Sigmoid colon (tissue), 7 donors: Measurements from ENCODE around the gene MYL10. TPM values are rescaled to one million over a fixed set of nuclear protein-coding genes. Genes with fewer than 3 reads are reported as not detected.

Experiments used
- DNase-seq: peaks from one replicate; pipeline ENCODE4 v3.0.0-alpha.2; 2019
- H3K27ac ChIP-seq, 4 donors: fragments of 200-600 bp; sonication (generic); one replicate each; pipeline ENCODE4 v1.5.1; 2016 to 2019; ENCODE audit warnings: mild to moderate bottlenecking in 1 of 4
- H3K27me3 ChIP-seq, 3 donors: fragments of 200-600 bp; sonication (generic); one replicate each; pipeline ENCODE4 v1.5.1; 2019; ENCODE audit warnings: mild to moderate bottlenecking in 1 of 3
- H3K36me3 ChIP-seq, 4 donors: fragments of 200-600 bp; sonication (generic); one replicate each; pipeline ENCODE4 v1.5.1; 2016 to 2019
- H3K4me1 ChIP-seq, 4 donors: fragments of 200-600 bp; sonication (generic); one replicate each; pipeline ENCODE4 v1.5.1; 2017 to 2019
- H3K4me3 ChIP-seq, 4 donors: fragments of 200-600 bp; sonication (generic); one replicate each; pipeline ENCODE4 v1.5.1; 2017 to 2019; ENCODE audit warnings: mild to moderate bottlenecking in 2 of 4, moderate library complexity in 1 of 4
- H3K9me3 ChIP-seq, 4 donors: fragments of 200-600 bp in 3 of 4; sonication (generic) in 3 of 4; one replicate each; pipeline versions ENCODE4 v1.5.1 to v1.6.1; 2013 to 2019
- EP300 ChIP-seq, 4 donors: sonication (generic); formaldehyde crosslinking; IDR thresholded peaks; one replicate each; pipeline ENCODE4 v1.6.1; 2017; ENCODE audit warnings: antibody characterized with exemption in 4 of 4
- POLR2A ChIP-seq, 2 donors: fragments of 450-650 bp; IDR thresholded peaks; one replicate each; pipeline ENCODE4 v1.6.1; 2016; ENCODE audit warnings: antibody characterized with exemption in 2 of 2, mild to moderate bottlenecking in 2 of 2, moderate library complexity in 2 of 2
- POLR2AphosphoS5 ChIP-seq, 4 donors: sonication (generic); formaldehyde crosslinking; IDR thresholded peaks; one replicate each; pipeline ENCODE4 v1.6.1; 2017; ENCODE audit warnings: antibody characterized with exemption in 4 of 4
- WGBS, 2 donors: extraction: QIAGEN DNeasy Blood & Tissue Kit; methylation state at CpG; one replicate each; pipeline ENCODE4 v1.1.7; 2013; 5-methylcytosine and 5-hydroxymethylcytosine counted together
- intact Hi-C: fragments of 100-400 bp; cut with DNase I; formaldehyde crosslinking; loops from one replicate; pipeline ENCODE4 v1.15.1; 2023
- polyA plus RNA-seq, 3 donors: library from polyadenylated mRNA; stranded (reverse); fragments of 200-250 nt; gene quantifications; one replicate each; pipeline ENCODE4 v1.2.3, GENCODE V29; 2013
- total RNA-seq, 4 donors: library from RNA; depleted of rRNA; stranded (reverse); fragments of >200 nt; gene quantifications; one replicate each; pipeline ENCODE4 v1.1.0, GENCODE V29; 2016
- TF ChIP-seq, protein P1 (sequence below), 4 experiments: fragments of 450-650 bp in 3 of 4; fragments of 200-600 bp in 1 of 4; IDR thresholded peaks; one replicate each; pipeline ENCODE4 v1.5.1; 2016 to 2019; ENCODE audit warnings: antibody characterized with exemption in 4 of 4, mild to moderate bottlenecking in 3 of 4, moderate library complexity in 2 of 4
- donor health status: healthy with polysubstance abuse.
- donor health status: Bipolar disorder and iron deficiency.
- donor health status: healthy.

MYL10 gene
- total and polyA plus RNA-seq, 7 donors: not detected

- Histone ChIP-seq H3K36me3 (no peaks in the 10 kb centered on the region), H3K27ac (no peak overlapping the region), H3K27me3 (peaks cover 0 to 15% (median 0%) of the 10 kb centered on the region in 3 donors), H3K4me3 (no peak overlapping the region), H3K4me1 (no peaks in the 10 kb centered on the region), H3K9me3 (peaks cover 0 to 6% (median 2%) of the 10 kb centered on the region in 4 donors)
- DNase-seq: no peak
- WGBS, 2 donors: 94% methylated on average over 7 of the region's 7 CpGs
- intact Hi-C loops: no loop called here
- no peak for TF ChIP-seq POLR2A (IDR thresholded peaks at IDR 0.05)
- TF ChIP-seq, protein P1, sequence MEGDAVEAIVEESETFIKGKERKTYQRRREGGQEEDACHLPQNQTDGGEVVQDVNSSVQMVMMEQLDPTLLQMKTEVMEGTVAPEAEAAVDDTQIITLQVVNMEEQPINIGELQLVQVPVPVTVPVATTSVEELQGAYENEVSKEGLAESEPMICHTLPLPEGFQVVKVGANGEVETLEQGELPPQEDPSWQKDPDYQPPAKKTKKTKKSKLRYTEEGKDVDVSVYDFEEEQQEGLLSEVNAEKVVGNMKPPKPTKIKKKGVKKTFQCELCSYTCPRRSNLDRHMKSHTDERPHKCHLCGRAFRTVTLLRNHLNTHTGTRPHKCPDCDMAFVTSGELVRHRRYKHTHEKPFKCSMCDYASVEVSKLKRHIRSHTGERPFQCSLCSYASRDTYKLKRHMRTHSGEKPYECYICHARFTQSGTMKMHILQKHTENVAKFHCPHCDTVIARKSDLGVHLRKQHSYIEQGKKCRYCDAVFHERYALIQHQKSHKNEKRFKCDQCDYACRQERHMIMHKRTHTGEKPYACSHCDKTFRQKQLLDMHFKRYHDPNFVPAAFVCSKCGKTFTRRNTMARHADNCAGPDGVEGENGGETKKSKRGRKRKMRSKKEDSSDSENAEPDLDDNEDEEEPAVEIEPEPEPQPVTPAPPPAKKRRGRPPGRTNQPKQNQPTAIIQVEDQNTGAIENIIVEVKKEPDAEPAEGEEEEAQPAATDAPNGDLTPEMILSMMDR (IDR thresholded peaks at IDR 0.05): no peak
- TF ChIP-seq POLR2AphosphoS5 (IDR thresholded peaks at IDR 0.05): no peak
- TF ChIP-seq EP300 (IDR thresholded peaks at IDR 0.05): no peak
Observed at GRCh38 chr7:101580596-101580995, 48.5 kb downstream of the MYL10 start.

DNA sequence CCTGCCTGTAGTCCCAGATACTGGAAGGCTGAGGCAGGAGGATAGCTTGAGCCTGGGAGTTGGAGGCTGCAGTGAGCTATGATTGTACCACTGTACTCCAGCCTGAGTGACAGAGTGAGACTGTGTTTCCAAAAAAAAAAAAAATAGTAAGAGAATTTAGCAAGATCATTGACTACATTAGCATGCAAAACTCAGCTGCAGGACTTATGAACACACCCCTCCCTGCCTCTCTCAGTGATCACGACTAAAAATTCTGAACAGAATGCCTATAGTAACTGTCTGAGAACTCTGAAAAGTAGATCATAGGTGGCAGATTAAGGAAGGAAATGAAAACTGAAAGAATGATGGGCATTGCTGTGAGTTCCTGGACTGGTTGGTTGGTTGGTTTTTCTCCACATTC lies 50.5 kb downstream of the MYL10 start:
- intact Hi-C loops: no loop called here
- Histone ChIP-seq H3K27me3 (peaks cover 0 to 18% (median 0%) of the 10 kb centered on the region in 3 donors), H3K27ac (no peak overlapping the region), H3K36me3 (no peaks in the 10 kb centered on the region), H3K4me1 (no peaks in the 10 kb centered on the region), H3K4me3 (no peak overlapping the region), H3K9me3 (peaks cover 0 to 6% (median 2%) of the 10 kb centered on the region in 4 donors)
- no peak for DNase-seq
- 13 to 29% methylated on average over 1 of the region's 1 CpG for WGBS, 2 donors
- TF ChIP-seq POLR2A (IDR thresholded peaks at IDR 0.05) (no peak), EP300 (IDR thresholded peaks at IDR 0.05) (no peak), POLR2AphosphoS5 (IDR thresholded peaks at IDR 0.05) (no peak)
- TF ChIP-seq, protein P1 (IDR thresholded peaks at IDR 0.05): no peak

DNA sequence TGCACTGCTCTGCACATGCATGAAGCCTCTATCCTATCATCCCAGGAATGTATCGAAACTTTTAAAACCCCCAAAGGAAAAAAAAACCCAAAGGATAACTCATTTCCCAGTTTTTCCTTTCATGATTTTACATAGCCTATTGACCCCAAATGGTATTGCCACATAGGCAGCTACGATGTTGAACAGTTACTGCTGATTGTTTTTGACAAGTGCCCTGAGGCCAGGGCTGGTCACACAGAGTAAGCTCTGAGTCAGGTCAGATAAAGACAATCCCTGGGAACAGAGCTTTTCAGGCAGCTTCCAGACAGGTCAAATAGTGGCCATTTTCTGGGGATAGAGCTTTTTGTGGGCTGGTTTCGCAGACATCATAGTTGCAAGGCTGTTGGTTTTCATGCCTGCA lies 52.1 kb downstream of the MYL10 start:
- Histone ChIP-seq H3K4me3 (no peak overlapping the region), H3K4me1 (no peaks in the 10 kb centered on the region), H3K27me3 (peaks cover 0 to 18% (median 0%) of the 10 kb centered on the region in 3 donors), H3K9me3 (peaks cover 0 to 12% (median 0%) of the 10 kb centered on the region in 4 donors), H3K36me3 (no peaks in the 10 kb centered on the region), H3K27ac (no peak overlapping the region)
- WGBS, 2 donors: 95 to 96% methylated on average over 3 of the region's 3 CpGs
- intact Hi-C loops: no loop called here
- DNase-seq: no peak
- TF ChIP-seq EP300 (IDR thresholded peaks at IDR 0.05) (no peak), POLR2A (IDR thresholded peaks at IDR 0.05) (no peak), POLR2AphosphoS5 (IDR thresholded peaks at IDR 0.05) (no peak)
- TF ChIP-seq, protein P1 (IDR thresholded peaks at IDR 0.05): no peak

- intact Hi-C loops: no loop called here
- TF ChIP-seq EP300 (IDR thresholded peaks at IDR 0.05): no peak
- no peak for TF ChIP-seq POLR2A (IDR thresholded peaks at IDR 0.05)
- TF ChIP-seq, protein P1 (IDR thresholded peaks at IDR 0.05): no peak
- TF ChIP-seq POLR2AphosphoS5 (IDR thresholded peaks at IDR 0.05): no peak
- no peaks in the 10 kb centered on the region for H3K4me1 ChIP-seq
- H3K27ac ChIP-seq: no peak overlapping the region
- no peak for DNase-seq
- H3K27me3 ChIP-seq: peaks cover 0 to 9% (median 0%) of the 10 kb centered on the region in 3 donors
- no peak overlapping the region for H3K4me3 ChIP-seq
- H3K9me3 ChIP-seq: peaks cover 0 to 12% (median 0%) of the 10 kb centered on the region in 4 donors
- no peaks in the 10 kb centered on the region for H3K36me3 ChIP-seq
Observed at GRCh38 chr7:101575721-101576120, 53.4 kb downstream of the MYL10 start.

- Histone ChIP-seq H3K4me1 (no peaks in the 10 kb centered on the region), H3K27me3 (peaks cover 0 to 9% (median 0%) of the 10 kb centered on the region in 3 donors), H3K36me3 (no peaks in the 10 kb centered on the region), H3K9me3 (peaks cover 0 to 12% (median 0%) of the 10 kb centered on the region in 4 donors), H3K4me3 (no peak overlapping the region), H3K27ac (no peak overlapping the region)
- 32 to 54% methylated on average over 2 of the region's 2 CpGs for WGBS, 2 donors
- intact Hi-C loops: no loop called here
- no peak for TF ChIP-seq EP300 (IDR thresholded peaks at IDR 0.05)
- TF ChIP-seq POLR2A (IDR thresholded peaks at IDR 0.05): no peak
- no peak for TF ChIP-seq POLR2AphosphoS5 (IDR thresholded peaks at IDR 0.05)
- TF ChIP-seq, protein P1 (IDR thresholded peaks at IDR 0.05): no peak
- DNase-seq: no peak
Observed at GRCh38 chr7:101575168-101575567, 53.9 kb downstream of the MYL10 start.
